Thyroid gland (tissue), 4 donors: ENCODE measurements around the gene OR8D2.

ENCODE experiments used
- CTCF ChIP-seq, 6 experiments: fragments of 200-600 bp in 3 of 6; fragments of 450-650 bp in 3 of 6; sonication (generic) in 3 of 6; IDR thresholded peaks; one replicate each; pipeline ENCODE4 v1.5.1; 2016 to 2019; ENCODE audit warnings: antibody characterized with exemption in 6 of 6, mild to moderate bottlenecking in 2 of 6, inconsistent platforms in 1 of 6, moderate library complexity in 1 of 6
- POLR2A ChIP-seq, 2 donors: fragments of 450-650 bp; IDR thresholded peaks; one replicate each; pipeline ENCODE4 v1.6.1; 2017; ENCODE audit warnings: antibody characterized with exemption in 2 of 2, mild to moderate bottlenecking in 2 of 2, moderate library complexity in 1 of 2

- no peak for TF ChIP-seq POLR2A (IDR thresholded peaks at IDR 0.05)
- no peak for TF ChIP-seq CTCF (IDR thresholded peaks at IDR 0.05)
These were observed 18.4 kb downstream of the OR8D2 start for GRCh38 chr11:124301548-124301947.
